Activated T-helper 9 cell treated with anti-CD3 and anti-CD28 coated beads, Interleukin-2, amount 50 U/mL, for 16 hours (primary cell): Measurements from ENCODE around the gene COMMD1.
"Not testable (repeated sequence)": the region's sequence is repeated elsewhere in the genome, so short reads cannot be mapped to it uniquely, and the experiment has no call there.

Experiments
- DNase-seq: peaks from one replicate; pipeline ENCODE4 v3.0.0-alpha.2; 2020; ENCODE audit warnings: low read depth

Gene COMMD1

DNA sequence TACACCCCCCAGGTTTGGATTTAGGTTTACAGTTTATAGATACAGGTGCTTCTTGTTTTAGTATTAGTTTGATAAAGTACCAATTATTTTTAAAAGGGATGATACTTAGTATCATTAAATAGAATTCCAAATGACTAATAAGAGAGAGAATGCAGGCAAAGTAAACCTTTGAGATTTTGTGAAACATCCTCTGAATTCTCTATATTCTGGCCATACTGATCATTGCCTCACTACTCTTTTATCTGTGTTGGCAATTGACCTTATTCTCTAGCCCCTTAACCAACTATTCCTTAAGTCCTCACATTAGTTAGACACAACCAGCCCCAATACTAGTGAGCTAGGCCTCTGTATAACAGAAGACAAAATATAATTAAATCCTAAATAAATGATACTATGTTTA lies 125.4 kb downstream of the COMMD1 start:
- no peak for DNase-seq

DNA sequence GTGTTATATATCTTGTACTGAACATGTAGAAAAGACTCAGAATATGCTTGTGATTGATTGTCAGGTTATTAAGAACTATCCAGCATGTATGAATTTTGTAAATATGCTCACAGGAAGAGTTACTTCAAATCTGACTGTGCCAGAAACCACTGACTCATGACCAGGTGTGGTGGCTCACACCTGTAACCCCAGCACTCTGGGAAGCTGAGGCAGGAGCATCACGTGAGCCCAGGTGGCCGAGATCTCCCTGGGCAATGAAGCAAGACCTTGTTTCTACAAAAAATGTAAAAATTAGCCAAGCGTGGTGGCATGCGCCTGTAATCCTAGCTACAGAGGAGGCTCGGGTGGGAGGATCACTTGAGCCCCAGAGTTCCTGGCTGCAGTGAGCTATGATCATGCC lies 126.6 kb downstream of the COMMD1 start:
- no peak for DNase-seq

DNA sequence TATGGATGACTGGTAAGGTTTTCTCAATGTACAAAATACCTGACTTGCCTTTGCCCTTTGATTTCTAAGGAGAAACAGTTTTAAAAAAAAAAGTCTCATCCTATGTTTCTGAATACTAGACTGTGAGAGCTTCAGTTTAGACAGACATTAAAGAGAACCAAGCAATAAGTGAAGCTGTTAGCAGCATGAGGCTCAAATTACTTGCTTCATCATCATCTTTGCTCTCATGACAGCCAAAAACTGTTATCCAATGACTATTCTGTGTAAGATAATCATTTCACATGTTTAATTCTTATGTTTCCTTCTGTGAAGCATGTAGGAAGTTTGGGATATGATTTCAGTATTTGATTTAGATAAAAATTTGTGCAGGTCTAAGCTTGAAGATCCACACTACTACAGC lies 129.2 kb downstream of the COMMD1 start:
- DNase-seq, result no peak

- DNase-seq, result no peak
Measured at GRCh38 chr2:62036229-62036628, 130.8 kb downstream of the COMMD1 start.

- DNase-seq, result no peak
Measured at GRCh38 chr2:62036761-62037250, 131.3 kb downstream of the COMMD1 start.

DNA sequence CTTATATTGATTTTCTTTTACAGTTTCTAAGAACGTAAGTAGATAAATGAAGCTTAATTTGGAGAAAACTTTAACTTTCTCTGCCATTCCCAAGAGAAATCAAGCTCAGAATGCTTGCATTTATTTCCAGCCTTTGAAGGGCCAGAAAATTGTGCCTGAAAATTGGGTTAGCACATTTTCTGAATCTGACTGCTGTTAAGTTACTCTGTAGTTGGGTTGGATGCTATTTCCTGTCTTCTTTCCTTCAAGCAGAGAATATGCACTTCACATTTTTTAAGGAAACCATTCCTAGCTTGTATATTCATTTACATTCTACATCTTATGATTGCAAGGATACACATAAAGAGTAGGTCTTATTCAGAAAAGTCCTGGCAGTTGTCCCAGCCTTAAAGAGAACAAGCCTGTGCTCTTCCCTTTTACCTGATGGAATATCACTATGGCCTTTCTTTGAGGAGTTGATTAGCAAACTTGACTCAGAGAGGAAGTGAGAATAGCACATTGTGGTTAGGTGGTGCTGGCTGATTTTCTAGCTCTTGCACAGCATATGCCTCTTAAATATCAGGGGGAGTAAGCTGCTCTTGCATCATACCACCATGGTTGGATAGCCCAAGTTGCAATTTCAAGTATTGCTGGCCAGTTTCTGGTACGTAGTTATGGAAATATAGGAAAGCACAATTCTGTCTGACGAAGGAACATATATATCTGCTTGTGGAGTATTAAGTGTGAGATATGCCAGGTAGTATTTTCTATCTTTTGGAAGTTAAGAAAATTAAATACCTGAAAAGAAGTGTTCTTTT lies 133.7 kb downstream of the COMMD1 start:
- DNase-seq, result no peak

DNA sequence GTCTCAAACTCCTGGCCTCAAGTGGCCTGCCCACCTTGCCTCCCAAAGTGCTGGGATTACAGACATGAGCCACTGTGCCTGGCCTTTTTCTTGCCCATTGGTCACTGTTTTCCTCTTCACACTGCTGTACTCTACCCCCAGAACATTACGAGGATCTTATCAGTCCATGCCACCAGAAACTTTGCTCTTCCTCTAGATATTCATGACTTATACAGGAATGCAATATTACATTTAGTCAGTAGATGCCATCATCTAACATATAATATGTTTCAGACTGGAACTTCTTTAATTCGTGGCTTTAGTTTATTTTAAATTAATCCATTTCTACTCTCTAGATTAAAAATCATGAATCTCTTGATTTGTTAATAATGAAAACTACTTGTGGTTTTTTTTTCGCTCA lies 135.5 kb downstream of the COMMD1 start:
- DNase-seq, result no peak

DNA sequence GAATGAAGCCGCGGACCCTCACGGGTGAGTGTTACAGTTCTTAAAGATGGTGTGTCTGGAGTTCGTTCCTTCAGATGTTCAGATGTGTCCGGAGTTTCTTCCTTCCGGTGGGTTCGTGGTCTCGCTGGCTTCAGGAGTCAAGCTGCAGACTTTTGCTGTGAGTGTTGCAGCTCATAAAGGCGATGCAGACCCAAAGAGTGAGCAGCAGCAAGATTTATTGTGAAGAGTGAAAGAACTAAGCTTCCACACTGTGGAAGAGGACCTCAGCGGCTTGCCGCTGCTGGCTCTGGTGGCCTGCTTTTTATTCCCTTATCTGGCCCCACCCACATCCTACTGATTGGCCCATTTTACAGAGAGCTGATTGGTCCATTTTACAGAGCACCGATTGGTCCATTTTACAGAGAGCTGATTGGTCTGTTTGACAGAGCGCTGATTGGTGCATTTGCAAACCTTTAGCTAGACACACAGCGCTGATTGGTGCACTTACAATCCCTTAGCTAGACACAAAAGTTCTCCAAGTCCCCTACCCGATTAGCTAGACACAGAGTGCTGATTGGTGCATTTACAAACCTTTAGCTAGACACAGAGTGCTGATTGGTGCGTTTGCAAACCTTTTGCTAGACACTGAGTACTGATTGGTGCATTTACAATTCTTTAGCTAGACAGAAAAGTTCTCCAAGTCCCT lies 136.4 kb downstream of the COMMD1 start:
- not testable (repeated sequence) for DNase-seq

GRCh38 chr2:62042400-62042799 lies 136.9 kb downstream of the COMMD1 start:
- no peak for DNase-seq

DNA sequence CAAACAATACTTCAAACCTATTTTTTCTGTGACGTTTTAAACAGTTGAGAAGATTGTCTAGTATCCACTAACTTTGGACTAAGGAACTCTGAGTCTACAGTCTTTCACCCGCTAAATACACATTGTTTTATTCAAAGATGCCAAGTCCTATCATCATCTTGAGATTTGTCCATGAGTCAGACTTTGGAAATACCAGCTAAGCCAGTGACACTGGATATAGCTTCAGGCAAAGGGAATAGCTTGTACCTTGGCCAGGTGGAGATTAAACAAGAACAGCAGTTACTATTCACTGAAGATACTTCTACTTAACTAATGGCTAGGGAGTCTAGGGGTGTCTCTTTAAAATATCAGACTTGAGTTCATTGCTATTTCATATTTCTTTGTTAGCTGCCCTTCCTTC lies 137.5 kb downstream of the COMMD1 start:
- no peak for DNase-seq

DNA sequence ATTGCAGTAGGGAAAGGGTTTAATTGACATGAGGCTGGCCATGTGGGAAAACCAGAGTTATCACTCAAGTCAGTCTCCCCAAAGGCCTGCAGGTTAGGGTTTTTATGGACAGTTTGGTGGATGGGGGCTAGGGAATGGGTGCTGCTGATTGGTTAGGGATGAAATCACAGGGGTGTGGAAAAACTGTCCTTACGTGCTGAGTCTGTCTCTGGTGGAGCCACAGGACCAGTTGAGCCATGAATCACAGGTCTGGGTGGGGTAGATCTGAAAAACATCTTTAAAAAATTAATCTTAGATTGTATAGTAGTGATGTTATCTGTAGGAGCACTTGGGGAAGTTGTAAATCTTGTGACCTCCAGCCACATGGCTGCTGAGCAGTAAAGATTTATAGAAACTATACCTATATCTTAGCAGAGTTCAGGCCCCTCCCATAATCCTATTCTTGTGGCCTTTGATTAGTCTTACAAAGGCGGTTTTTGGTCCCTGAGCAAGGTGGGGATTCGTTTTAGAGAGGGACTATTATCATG lies 139.6 kb downstream of the COMMD1 start:
- DNase-seq, result no peak

DNA sequence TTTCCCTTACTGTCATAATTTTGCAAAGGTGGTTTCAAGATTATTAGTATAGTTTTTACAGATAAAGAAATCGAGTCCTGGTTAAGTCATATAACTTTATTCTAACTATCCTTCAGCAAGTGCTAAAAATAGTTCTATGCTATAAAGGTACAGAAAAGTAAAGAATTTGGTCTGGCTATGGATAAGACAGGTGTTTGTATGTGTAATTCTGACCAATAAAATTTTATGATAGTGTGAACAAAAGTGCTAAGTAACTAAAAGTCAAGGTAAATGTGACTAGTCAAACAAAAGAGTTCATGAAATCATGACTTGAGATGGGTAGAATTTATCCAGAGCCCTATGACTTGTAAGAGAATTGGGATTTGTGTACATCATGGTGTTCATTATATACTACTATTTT lies 140.7 kb downstream of the COMMD1 start:
- DNase-seq, result no peak

GRCh38 chr2:62050456-62051045 lies 145.1 kb downstream of the COMMD1 start:
- no peak for DNase-seq

- no peak for DNase-seq
Measured at GRCh38 chr2:62054029-62054791, 148.7 kb downstream of the COMMD1 start.

DNA sequence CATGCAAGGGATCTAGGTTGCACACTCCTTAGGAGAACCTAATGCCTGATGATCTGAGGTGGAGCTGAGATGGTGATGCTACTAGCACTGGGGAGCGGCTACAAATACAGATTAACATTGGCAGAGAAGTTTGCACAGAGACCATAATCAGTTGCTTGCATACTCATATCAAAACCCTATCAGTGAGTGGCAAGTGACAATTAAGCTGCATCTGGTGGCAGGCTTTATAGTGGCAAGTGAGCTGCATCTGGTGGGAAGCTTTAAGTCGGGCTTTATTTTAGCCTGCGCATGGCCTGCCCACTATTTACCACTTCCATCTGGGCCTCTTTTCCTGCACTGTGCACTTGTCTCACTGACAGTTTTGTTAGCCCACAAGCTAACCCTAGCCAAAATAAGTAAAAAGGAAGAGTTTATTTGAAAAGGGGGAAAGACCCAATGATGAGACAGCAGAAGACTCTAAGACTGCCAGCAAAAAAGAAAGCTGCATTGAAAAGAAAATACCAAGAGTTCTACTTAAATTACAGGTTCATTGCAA lies 149.5 kb downstream of the COMMD1 start:
- DNase-seq, result no peak

DNA sequence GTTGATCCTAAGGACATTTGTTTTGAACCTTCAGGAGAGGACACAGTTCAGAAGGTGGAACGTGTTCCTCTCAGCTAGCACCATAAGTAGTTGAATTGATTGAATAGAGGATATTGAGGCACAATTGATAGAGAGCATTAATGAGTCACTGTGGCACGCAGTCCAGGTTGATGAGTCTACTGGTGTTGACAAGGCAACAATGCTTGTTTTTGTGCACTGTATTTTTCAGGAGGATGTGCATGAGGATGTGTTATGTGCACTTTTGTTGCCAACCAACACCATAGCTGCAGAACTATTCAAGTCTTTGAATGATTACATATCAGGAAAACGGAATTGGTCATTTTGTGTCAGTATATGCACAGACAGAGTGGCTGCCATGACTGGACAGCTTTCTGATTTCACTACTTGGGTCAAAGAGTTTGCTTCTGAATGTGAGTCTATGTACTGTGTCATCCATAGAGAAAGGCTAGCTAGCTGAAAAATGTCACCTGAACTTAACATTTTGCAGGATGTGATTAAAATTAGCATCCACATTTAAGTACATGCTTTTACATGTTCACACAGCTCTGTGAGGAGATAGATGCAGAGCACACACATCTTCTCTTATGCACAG lies 150.4 kb downstream of the COMMD1 start:
- DNase-seq, result no peak

- DNase-seq, result no peak
Measured at GRCh38 chr2:62056341-62056740, 150.9 kb downstream of the COMMD1 start.

DNA sequence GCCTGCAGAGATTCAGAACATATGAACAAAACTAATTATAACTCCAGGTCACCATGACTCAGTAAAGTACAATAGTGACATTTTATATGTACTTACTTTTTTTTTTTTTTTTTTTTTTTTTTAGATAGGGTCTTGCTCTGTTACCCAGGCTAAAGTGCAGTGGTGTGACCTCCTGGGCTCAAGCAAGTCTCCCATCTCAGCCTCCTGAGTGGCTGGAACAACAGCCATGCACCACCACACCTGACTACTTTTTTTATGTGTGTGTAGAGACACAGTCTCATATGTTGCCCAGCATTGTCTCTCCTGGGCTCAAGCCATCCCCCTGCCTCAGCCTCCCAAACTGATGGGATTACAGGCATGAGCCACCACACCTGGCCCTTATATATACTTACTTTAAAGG lies 159.8 kb downstream of the COMMD1 start:
- no peak for DNase-seq

DNA sequence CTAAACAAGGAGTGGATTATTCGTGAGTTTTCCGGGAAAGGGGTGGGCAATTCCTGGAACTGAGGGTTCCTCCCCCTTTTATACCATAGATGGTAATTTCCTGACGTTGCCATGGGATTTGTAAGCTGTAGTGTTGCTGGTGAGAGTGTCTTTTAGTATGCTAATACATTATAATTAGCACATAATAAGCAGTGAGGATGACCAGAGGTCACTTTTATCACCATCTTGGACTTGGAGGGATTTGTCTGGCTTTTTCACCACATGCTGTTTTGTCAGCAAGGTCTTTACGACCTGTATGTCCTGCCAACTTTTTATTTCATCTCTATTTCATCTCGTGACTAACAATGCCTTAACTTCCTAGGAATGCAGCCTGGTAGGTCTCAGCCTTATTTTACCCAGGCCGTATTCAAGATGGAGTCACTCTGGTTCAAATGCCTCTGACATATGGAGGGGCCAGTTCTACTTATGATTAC lies 165.7 kb downstream of the COMMD1 start:
- DNase-seq, result no peak

- DNase-seq, result no peak
Measured at GRCh38 chr2:62071760-62072680, 166.5 kb downstream of the COMMD1 start.
